Kidney capillary endothelial cell (primary cell): Measurements from ENCODE around the gene KIF18B.
A peak's percentile ranks its signal among the peaks of the same experiment; 100 is the strongest.

Source experiments
- DNase-seq: peaks from one replicate; pipeline ENCODE4 v3.0.0-alpha.2; 2018; ENCODE audit warnings: low spot score

Gene KIF18B

DNA sequence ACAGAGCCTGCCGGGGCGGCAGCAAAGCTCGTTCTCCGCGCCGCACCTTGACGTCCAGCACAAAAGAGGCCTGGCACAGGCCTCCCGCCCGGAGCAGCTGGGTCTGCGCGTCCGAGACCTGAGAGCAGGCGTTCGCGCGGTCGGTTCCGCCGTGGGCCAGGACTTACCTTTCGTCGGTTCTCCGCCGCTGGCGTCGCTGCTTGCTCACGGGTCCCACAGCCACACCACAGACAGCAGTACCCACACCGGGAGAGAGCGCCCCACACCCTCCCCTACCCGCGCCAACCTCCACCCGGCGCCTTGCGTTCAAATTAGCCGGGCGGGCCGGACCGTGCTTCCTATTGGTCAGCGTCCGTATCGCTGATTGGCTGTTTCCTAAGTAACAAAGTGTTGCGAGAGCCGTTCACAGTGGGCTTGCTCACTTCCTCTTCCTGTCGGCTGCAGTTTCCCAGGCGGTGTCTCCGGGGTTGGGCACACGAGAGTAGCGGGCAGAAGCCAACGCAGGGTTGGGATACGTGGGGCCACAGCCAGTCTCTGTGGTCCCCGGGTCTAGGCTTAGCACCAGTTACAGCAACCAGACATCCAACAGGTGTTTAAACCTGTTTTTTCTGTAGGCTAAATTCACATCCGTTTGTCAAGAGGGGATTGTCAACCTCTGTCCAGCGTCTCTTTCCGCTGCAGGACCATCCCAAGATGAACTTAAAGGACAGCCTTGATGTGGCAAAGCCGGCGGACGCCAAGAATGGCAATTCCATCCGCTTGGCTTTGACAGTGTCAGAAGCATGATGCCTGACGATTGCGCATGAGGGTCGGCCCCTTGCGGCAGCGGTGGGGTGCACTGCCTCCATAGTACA, at the start of gene KIF18B:
TSS of gene KIF18B (minus strand) at position 313 of the 854 bp plus-strand sequence. CDS start 11,429 bp downstream, outside the sequence.
- DNase-seq, result peak; percentile 94

DNA sequence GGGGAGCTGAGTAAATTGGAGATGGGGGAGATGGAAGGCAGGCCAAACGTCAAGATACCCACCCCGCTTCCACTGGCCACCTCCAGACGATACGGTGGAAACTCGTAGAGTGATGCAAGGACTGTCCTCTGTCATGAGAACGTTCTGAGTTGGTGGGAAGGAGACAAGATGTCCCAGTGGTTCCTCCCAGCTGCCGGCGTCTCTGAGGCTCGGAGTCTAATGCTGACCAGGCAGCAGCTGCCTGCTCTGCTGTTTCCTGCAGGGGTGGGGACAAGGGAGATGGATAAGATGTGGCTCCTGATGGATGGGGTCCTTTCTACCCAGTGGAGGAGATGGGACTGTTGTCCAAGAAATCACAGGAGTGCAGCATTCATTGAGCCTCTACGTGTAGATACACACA, 48.7 kb upstream of the KIF18B start:
- no peak for DNase-seq

- no peak for DNase-seq
These were observed 47.9 kb upstream of the KIF18B start for GRCh38 chr17:44995436-44996001.

DNA sequence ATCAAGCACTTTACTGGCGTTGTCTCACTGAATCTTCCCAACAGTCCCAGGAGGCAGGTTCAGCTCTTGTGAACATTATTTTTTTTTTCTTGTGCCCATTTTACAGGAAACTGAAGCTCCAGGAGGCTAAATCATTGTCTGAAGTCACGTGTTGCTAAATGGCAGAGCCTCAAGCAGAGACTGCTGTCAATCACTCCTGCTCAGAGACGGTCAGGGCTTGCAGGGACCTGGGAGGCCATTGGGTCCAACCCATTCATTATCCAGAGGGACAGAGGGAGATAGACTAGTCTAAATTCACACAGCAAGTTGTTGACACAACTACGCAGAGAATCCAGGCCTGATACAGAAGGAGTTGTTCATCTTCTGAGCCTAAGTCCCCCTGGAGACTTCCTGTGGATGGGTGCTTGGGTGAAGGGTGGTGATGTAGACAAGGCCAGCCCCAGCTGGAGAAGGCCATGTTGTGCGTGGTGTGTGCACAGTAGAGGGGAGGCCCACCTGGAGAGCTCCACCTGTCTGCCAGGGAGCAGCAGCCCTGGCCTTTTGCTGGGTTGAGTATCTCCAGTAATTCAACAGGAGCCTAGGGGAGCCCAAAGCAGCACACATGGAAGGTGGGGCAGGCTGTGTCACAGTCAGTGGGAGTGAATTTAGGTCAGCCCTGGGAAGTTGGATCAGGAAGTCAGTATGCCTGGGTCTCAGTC, 44.8 kb upstream of the KIF18B start:
- no peak for DNase-seq

GRCh38 chr17:44990994-44991393, 43.4 kb upstream of the KIF18B start:
- DNase-seq, result peak; percentile 42

DNA sequence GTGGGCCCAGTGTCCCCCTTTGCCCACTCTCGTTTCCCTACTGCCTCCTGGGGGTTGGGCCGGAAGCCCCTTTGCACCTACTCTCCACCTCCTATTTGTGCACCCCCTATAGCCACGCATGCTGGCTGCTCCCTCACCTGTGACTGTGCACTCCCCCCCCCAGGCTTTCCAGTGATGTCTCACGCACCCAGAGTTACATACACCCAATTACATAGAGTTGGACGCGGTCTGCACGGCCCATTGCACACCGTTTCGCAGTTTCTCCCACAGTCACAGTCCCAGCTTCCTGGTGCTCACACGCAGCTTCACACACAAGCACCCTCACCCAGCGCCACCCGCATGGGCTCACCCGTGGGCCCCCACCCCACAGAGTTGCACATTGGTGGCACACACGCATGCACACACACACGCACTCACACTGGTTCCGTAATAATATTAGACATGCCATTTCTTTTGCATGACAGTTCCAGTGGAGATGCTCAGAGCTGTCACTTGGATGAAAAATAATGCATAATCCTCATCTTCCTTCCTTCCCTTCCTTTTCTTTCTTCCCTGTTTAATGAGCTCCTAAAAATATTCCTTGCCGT, 42.1 kb upstream of the KIF18B start:
- DNase-seq, result no peak

- DNase-seq, result no peak
These were observed 40.7 kb upstream of the KIF18B start for GRCh38 chr17:44988044-44988942.

DNA sequence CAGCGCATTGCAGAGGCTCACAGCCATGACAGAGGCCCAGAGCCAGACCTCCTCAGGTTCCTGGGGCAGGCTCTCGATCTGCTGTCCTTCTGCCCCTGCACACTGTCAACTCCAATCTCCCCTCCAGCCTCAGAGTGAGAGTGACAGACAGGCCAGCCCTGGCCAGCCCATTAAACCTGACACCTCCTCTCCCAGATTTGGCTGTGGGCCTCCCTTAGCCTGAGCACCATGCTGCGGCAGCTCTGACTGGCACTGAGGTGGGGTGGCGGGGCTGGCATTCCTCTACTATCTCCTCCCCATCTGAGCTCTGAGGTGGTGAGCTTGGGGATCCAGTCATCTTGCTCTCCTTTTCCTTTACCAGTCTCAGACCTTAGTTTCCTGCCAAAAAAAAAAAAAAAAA, 36.0 kb upstream of the KIF18B start:
- DNase-seq, result no peak

GRCh38 chr17:44982113-44982702, 34.6 kb upstream of the KIF18B start:
- no peak for DNase-seq

DNA sequence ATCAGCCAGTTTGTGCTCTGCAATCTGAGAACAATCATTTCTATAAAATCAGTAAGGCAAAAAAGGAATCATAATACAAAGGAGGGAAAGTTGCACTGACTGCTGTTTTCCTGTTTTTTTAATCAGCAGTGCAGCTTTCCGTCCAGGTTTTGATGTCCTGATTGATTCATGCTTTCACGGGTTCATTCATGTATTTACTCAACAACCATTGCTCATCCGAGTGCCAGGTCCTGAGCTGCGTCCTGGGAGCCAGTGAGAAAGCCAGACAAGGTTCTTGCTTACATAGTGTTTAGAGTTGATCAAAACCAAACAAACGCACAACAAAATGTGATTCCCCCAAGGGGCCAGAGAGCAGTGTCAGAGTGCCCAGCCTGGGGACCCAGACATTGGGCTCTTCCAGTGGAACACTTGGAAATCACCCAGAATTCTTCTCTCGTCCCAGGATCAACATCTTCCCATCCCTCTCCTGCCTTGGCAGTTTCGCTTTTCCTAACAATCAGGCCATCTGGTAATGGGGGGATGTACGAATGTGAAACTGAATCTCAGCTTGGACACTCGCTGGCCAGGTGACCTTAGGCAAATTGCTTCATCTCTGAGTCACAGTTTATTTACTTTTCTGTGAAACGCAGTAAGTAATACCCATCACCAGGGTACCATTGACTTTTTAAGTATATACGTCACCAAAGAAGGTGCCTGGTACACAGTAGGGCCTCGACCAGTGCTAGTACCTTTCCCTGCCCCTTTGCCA, 33.8 kb upstream of the KIF18B start:
- DNase-seq, result no peak

DNA sequence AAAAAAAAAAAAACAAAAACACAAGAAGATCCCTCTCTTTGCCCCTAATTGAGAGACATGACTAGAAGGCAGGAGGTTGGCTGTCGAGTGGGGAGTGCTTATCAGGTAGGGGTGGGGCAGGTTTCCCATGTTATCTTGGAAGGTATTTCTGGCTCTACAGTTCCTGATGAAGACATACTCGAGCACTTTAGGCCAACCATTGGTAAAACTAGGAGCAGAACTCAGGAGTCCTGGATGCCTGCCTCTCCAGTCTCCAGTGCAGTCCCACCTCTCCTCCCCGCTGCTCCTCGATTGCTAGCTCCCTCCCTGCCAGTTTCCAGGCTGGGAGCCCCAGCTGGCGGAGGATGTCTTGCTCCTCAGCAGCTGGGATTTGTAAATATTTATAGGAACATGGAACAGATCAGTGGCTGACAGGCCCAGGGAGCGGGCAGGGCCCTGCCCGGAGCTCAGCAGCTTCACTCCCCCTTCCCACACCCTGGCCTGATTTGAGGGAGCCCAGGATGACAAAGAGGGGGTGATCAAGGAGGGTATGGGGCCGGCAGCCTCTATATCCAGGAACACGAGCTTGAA, 31.9 kb upstream of the KIF18B start:
- DNase-seq, result no peak

DNA sequence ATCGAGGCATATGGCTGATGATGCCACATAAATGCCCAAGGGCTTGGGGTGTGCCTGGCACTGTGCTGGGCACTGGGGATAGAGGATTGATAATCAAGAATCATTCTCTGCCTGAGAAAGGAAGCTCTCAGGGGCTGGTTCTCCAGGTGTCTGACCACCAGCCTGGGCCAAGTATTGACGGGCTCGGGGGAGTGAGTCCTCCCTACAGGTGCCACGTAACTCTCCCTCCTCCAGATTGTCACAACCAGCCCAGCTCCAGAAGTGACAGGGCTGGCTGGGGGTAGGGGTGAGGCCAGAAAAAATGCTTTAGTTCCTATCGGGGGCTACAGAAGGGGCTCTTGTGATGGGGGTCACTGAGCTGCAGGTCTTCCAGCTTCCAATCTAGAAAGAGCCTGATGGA, 31.2 kb upstream of the KIF18B start:
- no peak for DNase-seq

GRCh38 chr17:44977814-44978550, 30.4 kb upstream of the KIF18B start:
- DNase-seq, result no peak

DNA sequence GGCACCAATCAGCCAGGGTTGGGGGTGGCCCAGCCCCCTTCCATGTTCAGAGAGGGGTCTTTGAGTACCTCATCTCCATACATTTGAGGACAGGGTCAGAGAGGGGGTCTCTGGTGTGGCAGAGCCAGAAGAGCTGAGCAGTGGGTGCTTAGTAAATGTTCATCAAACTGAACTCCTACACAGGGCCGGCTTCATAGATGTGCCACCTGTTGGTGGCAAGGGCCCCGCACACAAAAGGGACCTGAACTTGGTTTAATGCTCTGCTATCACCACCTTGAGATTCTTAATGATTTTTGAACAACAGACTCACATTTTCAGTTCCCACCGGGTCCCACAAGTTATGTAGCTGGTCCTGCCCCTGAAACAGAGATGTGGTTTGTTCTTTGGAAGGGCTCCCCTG, 29.5 kb upstream of the KIF18B start:
- no peak for DNase-seq

GRCh38 chr17:44976206-44976605, 28.6 kb upstream of the KIF18B start:
- no peak for DNase-seq

DNA sequence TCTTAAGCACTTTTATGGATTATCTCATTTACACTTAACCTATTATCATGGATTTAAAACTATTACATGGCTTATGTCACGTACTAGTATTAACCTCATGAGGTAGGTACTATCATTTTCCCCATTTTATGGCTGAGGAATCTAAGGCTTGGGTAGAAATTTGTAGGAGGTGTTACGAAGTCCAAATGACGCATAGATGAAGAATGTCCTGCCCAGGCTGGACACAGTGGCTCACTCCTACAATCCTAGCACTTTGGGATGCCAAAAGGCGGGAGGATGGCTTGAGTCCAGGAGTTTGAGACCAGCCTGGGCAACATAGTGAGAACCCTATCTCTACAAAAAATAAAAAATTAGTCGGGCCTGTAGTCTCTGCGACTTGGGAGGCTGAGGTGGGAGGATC, 25.4 kb upstream of the KIF18B start:
- no peak for DNase-seq

- DNase-seq, result no peak
These were observed 24.4 kb upstream of the KIF18B start for GRCh38 chr17:44971776-44972483.

DNA sequence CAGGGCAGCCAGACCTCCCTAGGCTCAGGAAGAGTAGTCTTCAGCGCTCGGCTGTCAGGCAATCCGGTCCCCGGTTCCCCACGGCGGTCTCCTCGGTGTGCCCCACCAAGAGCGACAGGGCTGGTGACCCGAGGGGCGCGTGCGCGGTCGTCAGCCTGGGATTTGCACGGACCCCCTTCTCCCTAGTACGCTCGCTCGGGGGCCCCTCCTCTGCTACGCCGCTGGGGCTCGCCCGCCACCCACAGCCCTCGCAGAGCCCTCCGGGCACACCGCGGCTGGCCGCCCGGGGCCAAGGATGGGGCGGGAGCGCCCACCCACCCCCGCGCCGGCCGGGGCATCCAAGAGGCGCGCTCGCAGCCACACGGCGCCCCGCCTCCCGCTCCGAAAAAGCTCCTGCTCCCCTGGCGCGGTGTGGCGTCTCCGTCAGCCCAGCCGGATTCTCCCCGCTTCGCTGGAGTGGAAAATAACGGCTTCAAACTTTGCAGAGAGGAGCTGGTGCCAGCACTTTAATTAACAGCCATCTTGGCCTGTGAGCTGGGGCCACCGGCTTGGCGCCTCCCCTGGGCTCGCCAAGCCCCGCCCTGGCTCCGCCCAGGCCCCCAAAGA, 22.7 kb upstream of the KIF18B start:
- DNase-seq, result no peak
